OCI-LY1 (cell line): ENCODE measurements around the gene DDX1.

Experiments used
- EZH2 ChIP-seq: fragments of 200-600 bp; sonication (generic), shearing (Covaris generic); IDR thresholded peaks from 2 replicates; pipeline ENCODE4 v1.8.0; 2017; ENCODE audit warnings: borderline replicate concordance, mixed run types, mild to moderate bottlenecking, antibody characterized with exemption, low read length, moderate library complexity, mixed read lengths
- TF ChIP-seq, protein P1 (sequence below): fragments of 200-600 bp; sonication (generic), shearing (Covaris generic); IDR thresholded peaks from 2 replicates; pipeline ENCODE4 v1.5.1; 2017; ENCODE audit warnings: mild to moderate bottlenecking, antibody characterized with exemption, low read length, moderate library complexity, mixed read lengths

DNA sequence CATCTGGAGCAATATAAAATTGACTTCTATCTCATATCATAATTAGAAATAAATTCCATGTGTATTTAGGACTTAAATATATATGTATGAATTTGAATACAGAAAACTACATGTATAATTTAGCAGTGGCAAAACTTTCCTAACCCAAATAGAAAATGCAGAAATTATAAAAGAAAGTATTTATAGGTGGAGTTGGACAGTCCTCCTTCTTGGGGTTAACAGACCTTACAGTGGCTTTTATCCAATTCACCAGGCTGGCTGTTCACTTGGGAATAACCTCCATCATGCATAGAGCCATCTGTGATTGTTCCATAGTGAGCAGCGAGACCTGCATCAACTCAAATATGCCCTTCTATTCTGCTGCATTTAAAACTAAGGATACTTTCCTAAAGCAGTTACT is 8.3 kb downstream of the DDX1 start:
- TF ChIP-seq, protein P1, sequence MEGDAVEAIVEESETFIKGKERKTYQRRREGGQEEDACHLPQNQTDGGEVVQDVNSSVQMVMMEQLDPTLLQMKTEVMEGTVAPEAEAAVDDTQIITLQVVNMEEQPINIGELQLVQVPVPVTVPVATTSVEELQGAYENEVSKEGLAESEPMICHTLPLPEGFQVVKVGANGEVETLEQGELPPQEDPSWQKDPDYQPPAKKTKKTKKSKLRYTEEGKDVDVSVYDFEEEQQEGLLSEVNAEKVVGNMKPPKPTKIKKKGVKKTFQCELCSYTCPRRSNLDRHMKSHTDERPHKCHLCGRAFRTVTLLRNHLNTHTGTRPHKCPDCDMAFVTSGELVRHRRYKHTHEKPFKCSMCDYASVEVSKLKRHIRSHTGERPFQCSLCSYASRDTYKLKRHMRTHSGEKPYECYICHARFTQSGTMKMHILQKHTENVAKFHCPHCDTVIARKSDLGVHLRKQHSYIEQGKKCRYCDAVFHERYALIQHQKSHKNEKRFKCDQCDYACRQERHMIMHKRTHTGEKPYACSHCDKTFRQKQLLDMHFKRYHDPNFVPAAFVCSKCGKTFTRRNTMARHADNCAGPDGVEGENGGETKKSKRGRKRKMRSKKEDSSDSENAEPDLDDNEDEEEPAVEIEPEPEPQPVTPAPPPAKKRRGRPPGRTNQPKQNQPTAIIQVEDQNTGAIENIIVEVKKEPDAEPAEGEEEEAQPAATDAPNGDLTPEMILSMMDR: no peak
- no peak for TF ChIP-seq EZH2
